ENCODE results near the gene PREB.
A peak's percentile ranks its signal among the peaks of the same experiment; 100 is the strongest.

Gene PREB

GRCh38 chr2:27137322-27137935 is 3.0 kb upstream of the PREB start:
- H3K9me3 ChIP-seq (ENCODE audit: insufficient read depth, low read length), result no peaks in the 10 kb centered on the region
- peaks cover 13% of the 10 kb centered on the region; the same call in 1 of the 2 replicates for H3K79me2 ChIP-seq (ENCODE audit: insufficient read depth, low read length)
- H2AFZ ChIP-seq (ENCODE audit: low read depth, low read length, severe bottlenecking), result no peak overlapping the region
- no peaks in the 10 kb centered on the region for H3K9me2 ChIP-seq (replicated peaks; ENCODE audit: insufficient read depth, low read length)
- no peak overlapping the region for H3K4me2 ChIP-seq (ENCODE audit: low read depth, low read length, poor library complexity, severe bottlenecking)
- H3K27ac ChIP-seq (ENCODE audit: low read depth, low read length), result no peak overlapping the region
- no peaks in the 10 kb centered on the region for H3K36me3 ChIP-seq (ENCODE audit: low read length)
- H3K9ac ChIP-seq (ENCODE audit: low read length), result no peak overlapping the region
- no peaks in the 10 kb centered on the region for H3F3A ChIP-seq (ENCODE audit: insufficient read depth)
- H3K27me3 ChIP-seq (ENCODE audit: low read length), result no peaks in the 10 kb centered on the region
- H4K20me1 ChIP-seq (ENCODE audit: low read depth, low read length), result no peaks in the 10 kb centered on the region
- TF ChIP-seq CTCF (IDR thresholded peaks at IDR 0.05; ENCODE audit: insufficient read depth, low read length, poor library complexity, severe bottlenecking) (no peak), EZH2phosphoT487 (conservative IDR thresholded peaks at IDR 0.05; ENCODE audit: low read length) (no peak)
- H3K4me3 ChIP-seq (ENCODE audit: insufficient read depth, low read length, poor library complexity, severe bottlenecking), result no peak overlapping the region

- Histone ChIP-seq H3K4me2 (ENCODE audit: low read depth, low read length, poor library complexity, severe bottlenecking) (no peak overlapping the region), H3F3A (ENCODE audit: insufficient read depth) (no peaks in the 10 kb centered on the region), H3K27me3 (ENCODE audit: low read length) (no peaks in the 10 kb centered on the region), H3K4me3 (ENCODE audit: insufficient read depth, low read length, poor library complexity, severe bottlenecking) (no peak overlapping the region), H3K9ac (ENCODE audit: low read length) (no peak overlapping the region), H4K20me1 (ENCODE audit: low read depth, low read length) (no peaks in the 10 kb centered on the region), H3K36me3 (ENCODE audit: low read length) (no peaks in the 10 kb centered on the region), H3K9me3 (ENCODE audit: insufficient read depth, low read length) (no peaks in the 10 kb centered on the region), H3K9me2 (replicated peaks; ENCODE audit: insufficient read depth, low read length) (no peaks in the 10 kb centered on the region), H2AFZ (ENCODE audit: low read depth, low read length, severe bottlenecking) (no peak overlapping the region), H3K79me2 (ENCODE audit: insufficient read depth, low read length) (peaks cover 13% of the 10 kb centered on the region; the same call in 1 of the 2 replicates), H3K27ac (ENCODE audit: low read depth, low read length) (no peak overlapping the region)
- TF ChIP-seq EZH2phosphoT487 (conservative IDR thresholded peaks at IDR 0.05; ENCODE audit: low read length) (no peak), CTCF (IDR thresholded peaks at IDR 0.05; ENCODE audit: insufficient read depth, low read length, poor library complexity, severe bottlenecking) (no peak)
These were observed 2.3 kb upstream of the PREB start for GRCh38 chr2:27136751-27137150.

- Histone ChIP-seq H3K27ac (ENCODE audit: low read depth, low read length) (no peak overlapping the region), H3K36me3 (ENCODE audit: low read length) (no peaks in the 10 kb centered on the region), H3K9me2 (replicated peaks; ENCODE audit: insufficient read depth, low read length) (no peaks in the 10 kb centered on the region), H3K9me3 (ENCODE audit: insufficient read depth, low read length) (no peaks in the 10 kb centered on the region), H3K4me2 (ENCODE audit: low read depth, low read length, poor library complexity, severe bottlenecking) (no peak overlapping the region), H3K4me3 (ENCODE audit: insufficient read depth, low read length, poor library complexity, severe bottlenecking) (no peak overlapping the region), H3F3A (ENCODE audit: insufficient read depth) (no peaks in the 10 kb centered on the region), H3K27me3 (ENCODE audit: low read length) (no peaks in the 10 kb centered on the region), H4K20me1 (ENCODE audit: low read depth, low read length) (no peaks in the 10 kb centered on the region), H3K9ac (ENCODE audit: low read length) (no peak overlapping the region), H3K79me2 (ENCODE audit: insufficient read depth, low read length) (peaks cover 13% of the 10 kb centered on the region; the same call in 1 of the 2 replicates), H2AFZ (ENCODE audit: low read depth, low read length, severe bottlenecking) (peak overlapping the region; percentile 15)
- TF ChIP-seq CTCF (IDR thresholded peaks at IDR 0.05; ENCODE audit: insufficient read depth, low read length, poor library complexity, severe bottlenecking) (no peak), EZH2phosphoT487 (conservative IDR thresholded peaks at IDR 0.05; ENCODE audit: low read length) (no peak)
These were observed 1.1 kb upstream of the PREB start for GRCh38 chr2:27135478-27135955.
